ENCODE data around the gene SMS.

Gene SMS

GRCh38 chrX:22033818-22034217, 93.3 kb downstream of the SMS start:
- CTCF ChIA-PET: no interaction called here
- POLR2A ChIA-PET: no interaction called here
- DNase-seq (ENCODE audit: extremely low spot score): no peak
- TF ChIP-seq, protein P1, sequence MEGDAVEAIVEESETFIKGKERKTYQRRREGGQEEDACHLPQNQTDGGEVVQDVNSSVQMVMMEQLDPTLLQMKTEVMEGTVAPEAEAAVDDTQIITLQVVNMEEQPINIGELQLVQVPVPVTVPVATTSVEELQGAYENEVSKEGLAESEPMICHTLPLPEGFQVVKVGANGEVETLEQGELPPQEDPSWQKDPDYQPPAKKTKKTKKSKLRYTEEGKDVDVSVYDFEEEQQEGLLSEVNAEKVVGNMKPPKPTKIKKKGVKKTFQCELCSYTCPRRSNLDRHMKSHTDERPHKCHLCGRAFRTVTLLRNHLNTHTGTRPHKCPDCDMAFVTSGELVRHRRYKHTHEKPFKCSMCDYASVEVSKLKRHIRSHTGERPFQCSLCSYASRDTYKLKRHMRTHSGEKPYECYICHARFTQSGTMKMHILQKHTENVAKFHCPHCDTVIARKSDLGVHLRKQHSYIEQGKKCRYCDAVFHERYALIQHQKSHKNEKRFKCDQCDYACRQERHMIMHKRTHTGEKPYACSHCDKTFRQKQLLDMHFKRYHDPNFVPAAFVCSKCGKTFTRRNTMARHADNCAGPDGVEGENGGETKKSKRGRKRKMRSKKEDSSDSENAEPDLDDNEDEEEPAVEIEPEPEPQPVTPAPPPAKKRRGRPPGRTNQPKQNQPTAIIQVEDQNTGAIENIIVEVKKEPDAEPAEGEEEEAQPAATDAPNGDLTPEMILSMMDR (IDR thresholded peaks at IDR 0.05; ENCODE audit: control extremely low read depth, extremely low read depth, low read depth, missing control alignments): no peak

DNA sequence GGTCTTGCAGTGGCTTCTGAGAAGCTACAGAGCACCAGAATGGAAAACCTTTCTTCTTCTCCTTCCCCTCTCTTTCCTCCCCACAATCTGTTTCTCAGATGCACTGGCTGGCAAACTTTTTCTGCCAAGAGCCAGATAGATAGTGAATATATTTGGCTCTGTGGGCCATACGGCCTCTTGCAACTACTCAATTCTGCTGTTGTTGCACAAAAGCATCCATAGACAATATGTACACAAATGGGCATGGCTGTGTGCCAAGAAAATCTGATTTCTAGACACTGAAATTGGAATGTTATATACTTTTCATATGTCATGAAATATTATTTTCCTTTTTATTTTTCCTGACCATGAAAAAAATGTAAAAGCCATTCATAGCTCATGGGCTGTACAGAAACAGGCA, 94.7 kb downstream of the SMS start:
- POLR2A ChIA-PET: no interaction called here
- TF ChIP-seq, protein P1 (IDR thresholded peaks at IDR 0.05; ENCODE audit: control extremely low read depth, extremely low read depth, low read depth, missing control alignments): no peak
- CTCF ChIA-PET: interaction anchor here (1.3 kb wide), 1 partner anchor 15 kb away, joined by 3 read pairs; no protein-coding TSS in a partner anchor
- DNase-seq (ENCODE audit: extremely low spot score): no peak

GRCh38 chrX:22037225-22037624, 96.7 kb downstream of the SMS start:
- POLR2A ChIA-PET: no interaction called here

DNA sequence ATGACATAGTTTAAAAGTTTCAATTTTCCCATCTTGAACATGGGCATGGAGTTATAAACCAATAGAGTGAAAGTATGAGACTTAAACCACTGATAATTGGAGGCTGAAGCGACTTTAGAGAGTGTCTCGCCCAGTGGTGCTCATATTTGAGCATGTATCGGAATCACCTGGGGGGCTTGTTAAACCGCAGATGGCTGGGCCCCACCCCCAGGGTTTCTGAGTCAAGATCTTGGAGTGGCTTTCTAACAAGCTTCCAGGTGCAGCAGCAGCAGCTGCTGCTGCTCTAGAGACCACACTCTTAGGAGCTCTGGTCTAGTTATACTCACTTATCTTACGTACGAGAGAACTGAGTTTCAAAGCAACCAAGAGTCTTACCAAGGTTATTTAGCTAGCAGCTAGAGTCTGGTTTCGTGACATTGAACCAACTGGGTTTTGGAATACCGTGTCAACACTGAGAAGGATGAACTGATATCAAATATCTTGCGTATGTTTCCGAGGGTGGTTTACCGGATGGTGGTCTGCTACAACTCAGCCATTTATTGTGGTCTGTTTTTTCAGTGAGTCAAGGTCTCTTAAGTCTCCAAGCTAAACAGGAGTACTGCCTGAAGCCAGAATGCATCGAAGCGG, 97.5 kb downstream of the SMS start:
- DNase-seq (ENCODE audit: extremely low spot score): no peak
- CTCF ChIA-PET: no interaction called here
- POLR2A ChIA-PET: no interaction called here
- TF ChIP-seq, protein P1 (IDR thresholded peaks at IDR 0.05; ENCODE audit: control extremely low read depth, extremely low read depth, low read depth, missing control alignments): no peak

More at GRCh38 chrX:22037225-22037624, 96.7 kb downstream of the SMS start:
- DNase-seq (ENCODE audit: extremely low spot score): no peak
- CTCF ChIA-PET: no interaction called here
- TF ChIP-seq, protein P1 (IDR thresholded peaks at IDR 0.05; ENCODE audit: control extremely low read depth, extremely low read depth, low read depth, missing control alignments): no peak

DNA sequence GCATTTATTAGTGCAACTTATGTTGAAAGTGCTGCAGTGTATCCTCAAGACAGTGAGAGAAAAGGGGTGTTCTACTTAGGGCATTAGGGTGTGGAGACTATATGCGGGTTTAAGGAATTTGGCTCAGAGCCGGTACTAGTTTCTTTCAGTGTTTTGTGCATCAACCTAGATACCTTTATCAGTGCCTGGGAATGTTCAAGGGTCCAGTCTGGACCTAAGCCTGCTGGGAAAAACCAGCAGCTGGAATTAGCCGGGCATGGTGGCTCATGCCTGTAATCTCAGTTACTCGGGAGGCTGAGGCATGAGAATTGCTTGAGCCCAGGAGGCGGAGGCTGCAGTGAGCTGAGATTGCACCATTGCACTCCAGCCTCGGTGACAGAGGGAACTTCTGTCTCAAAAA, 99.0 kb downstream of the SMS start:
- CTCF ChIA-PET: no interaction called here
- TF ChIP-seq, protein P1 (IDR thresholded peaks at IDR 0.05; ENCODE audit: control extremely low read depth, extremely low read depth, low read depth, missing control alignments): no peak
- DNase-seq (ENCODE audit: extremely low spot score): no peak
- POLR2A ChIA-PET: no interaction called here

DNA sequence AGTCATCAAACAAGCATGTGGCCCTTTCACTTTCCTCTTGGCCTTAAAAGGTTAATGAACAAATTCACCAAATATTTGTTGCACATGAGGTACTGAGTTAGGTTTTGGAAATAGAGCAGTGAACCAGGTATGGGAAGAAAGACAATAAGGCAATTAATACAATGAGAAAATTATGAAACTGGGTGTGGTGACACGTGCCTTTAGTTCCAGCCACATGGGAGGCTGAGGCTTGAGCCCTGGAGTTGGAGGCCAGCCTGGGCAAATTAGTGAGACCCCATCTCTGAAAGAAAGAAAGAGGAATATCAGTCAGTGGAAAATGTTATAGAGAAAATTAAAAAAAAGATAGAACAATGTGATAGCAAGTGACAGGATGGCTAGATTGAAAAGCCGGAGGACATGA, 99.7 kb downstream of the SMS start:
- POLR2A ChIA-PET: no interaction called here
- no peak for DNase-seq (ENCODE audit: extremely low spot score)
- TF ChIP-seq, protein P1 (IDR thresholded peaks at IDR 0.05; ENCODE audit: control extremely low read depth, extremely low read depth, low read depth, missing control alignments): no peak
- CTCF ChIA-PET: no interaction called here
